NCI-H2029 treated with DMSO at 0.1 percent for 48 hours (cell line): ENCODE data around the gene CDK1.

Experiments
- DNase-seq: peaks from one replicate; lab custom pipeline; 2025; lab: John Stamatoyannopoulos, UW

The CDK1 gene

GRCh38 chr10:60777696-60778213, 523 bp upstream of the CDK1 start:
- DNase-seq, result no peak

GRCh38 chr10:60778971-60779796, 906 bp downstream of the CDK1 start:
- no peak for DNase-seq

DNA sequence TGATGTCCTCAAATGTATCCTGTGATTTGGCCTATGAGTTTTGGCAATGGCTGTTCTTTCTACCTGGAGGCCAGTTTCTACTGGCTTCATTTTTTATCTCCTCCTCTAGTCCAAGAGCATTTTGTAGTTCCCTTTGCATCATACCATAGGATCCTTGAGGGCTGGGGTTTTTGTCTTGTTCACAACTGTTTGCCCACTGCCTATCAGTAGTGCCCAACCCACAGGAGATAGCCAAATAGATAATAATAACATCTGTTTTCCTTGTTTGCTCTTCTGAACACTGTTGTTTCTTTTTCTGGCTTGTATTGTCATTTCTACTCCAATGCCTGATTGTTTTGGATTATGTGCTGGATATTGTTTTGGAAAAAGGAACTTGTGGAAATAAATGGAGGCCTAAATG, 3.4 kb downstream of the CDK1 start:
- no peak for DNase-seq

GRCh38 chr10:60784641-60785040, 6.4 kb downstream of the CDK1 start:
- DNase-seq, result no peak

GRCh38 chr10:60788544-60788943, 10.3 kb downstream of the CDK1 start:
- DNase-seq, result no peak

GRCh38 chr10:60789340-60789739, 11.1 kb downstream of the CDK1 start:
- no peak for DNase-seq

DNA sequence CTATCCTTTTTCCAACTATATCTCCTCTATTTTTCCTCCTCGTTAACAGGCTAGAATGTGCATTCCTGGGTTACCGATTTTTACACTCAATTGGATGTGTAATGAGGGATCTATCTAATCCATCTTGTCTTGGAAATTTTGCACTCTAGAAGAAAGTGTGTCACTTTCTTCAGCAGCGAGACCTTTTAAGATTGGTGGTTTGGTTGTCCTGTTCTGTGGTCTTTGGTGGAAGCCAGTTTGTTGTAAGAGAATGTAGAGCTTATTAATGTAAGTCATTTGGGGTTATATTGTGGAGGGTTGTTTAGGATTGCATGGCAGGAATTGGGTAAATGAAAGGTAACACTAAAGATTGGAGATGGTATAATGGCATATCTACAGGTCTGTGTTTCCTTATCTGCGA, 16.7 kb downstream of the CDK1 start:
- DNase-seq, result no peak

DNA sequence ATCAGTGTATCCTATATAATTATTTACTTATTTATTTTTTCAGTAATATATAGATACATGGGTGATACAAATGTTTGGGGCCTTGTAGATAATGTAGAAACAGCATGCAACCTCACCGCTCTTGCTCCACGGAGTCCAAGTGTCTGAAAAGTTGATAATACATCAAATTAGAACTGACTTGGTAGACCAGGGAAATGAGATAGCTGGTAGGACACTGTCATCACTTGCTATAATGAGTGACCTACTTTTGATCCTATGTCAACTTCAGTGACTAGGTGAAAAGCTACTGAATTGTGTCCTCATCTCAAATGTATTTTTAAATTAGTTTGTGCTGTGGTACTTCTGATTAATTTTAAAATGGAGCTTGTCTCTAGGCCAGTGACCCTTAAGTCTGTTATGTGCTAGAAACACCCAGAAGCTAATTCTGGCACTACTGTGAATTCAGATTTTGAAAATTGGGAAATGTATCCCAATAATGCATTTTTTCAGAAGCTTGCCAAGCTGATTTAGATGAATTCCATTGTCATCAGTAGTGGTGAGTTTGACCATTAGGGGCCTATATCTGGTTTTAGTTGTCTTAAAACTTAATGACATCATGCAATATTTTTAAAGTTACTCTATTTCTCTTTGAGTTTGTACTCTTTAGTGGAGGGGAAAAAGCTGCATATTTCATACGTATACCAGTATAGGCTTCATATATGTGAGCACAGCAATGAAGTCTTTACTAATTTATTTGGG, 17.4 kb downstream of the CDK1 start:
- DNase-seq, result no peak

DNA sequence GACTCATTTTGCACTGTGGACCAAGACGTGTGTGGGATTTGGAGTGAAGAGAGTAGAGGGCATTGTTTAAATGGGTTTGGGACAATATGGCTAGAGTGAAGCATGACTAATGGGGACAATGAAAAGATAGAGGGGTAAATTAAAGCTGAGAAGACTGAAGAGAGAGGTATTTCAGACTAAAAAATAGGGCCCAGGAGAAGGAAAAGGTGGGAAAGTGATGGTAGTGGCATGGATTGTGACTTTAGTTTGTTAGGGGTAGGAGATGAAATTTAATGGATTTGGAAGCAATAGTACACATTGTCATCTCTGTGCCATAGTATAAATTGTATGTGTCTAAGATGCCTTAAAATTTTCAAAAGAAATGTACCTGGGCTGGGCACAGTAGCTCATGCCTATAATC, 18.2 kb downstream of the CDK1 start:
- DNase-seq, result no peak

DNA sequence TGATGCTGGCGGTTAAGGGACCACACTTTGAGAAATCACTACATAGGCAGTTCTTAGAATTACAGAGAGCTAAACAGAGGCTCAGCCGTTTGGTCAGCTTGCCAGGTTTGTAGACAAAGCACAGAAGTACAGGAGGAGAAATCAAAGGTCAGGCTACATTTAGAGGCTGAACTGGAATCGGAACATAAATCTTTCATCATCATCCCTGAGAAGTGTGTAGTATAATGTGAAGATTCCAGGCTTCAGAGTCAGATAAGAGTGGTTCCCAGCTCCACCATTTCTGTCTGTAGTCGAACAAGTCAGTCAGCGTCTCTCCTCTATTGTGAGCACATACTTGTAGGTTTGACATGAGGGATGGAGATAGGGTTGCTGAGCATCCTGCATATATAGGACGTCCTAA, 18.9 kb downstream of the CDK1 start:
- DNase-seq, result no peak

- DNase-seq, result no peak
Measured at GRCh38 chr10:60798031-60798430, 19.8 kb downstream of the CDK1 start.

DNA sequence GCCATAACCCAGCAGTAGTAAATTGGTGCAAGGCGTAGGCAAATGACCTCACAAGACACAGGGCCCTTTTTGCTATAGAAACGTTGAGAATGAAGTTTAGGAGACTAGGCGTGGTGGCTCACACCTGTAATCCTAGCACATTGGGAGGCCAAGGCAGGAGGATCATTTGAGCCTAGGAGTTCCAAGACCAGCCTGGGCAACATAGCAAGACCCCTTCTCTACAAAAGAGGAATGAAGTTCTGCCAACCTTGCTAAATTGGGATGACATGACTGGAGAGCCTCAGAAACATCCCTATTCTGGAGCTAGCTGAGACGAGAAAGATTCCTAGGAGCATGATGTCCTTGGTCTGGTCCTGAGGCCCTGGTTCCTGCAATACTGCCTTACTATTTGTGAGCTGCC, 20.6 kb downstream of the CDK1 start:
- DNase-seq, result no peak

DNA sequence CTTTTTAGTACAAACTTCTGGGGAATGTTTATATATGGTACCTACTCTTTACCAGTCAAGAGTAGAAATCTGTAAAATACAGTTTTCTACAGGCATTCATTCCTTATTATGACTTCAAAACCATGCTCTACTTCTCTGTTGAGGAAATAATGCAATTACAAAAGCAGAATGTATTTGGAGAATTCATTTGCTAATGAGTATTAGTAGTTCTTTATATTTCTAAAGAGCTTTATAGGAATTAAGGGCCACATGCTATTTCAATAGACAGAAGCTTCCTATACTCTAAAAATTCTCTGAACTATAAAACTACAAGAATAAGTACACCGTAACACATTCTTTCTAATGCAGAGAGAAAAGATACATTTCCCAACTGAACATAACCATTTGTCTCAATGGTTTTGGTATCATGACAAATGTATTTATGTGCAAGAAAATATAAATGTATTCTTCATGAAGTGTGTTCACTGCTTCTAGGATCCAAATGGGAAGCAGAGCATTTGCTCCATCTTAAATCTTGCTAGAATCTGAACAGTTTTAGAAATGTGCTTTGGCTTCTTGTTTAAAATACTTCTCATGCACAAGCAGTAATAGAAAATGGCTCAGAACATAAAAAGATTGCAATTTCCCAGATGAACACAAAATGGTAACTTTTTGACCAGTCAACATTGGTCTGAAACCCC, 21.8 kb downstream of the CDK1 start:
- no peak for DNase-seq

GRCh38 chr10:60800918-60801317, 22.6 kb downstream of the CDK1 start:
- DNase-seq, result no peak

GRCh38 chr10:60801522-60801921, 23.2 kb downstream of the CDK1 start:
- DNase-seq, result no peak

DNA sequence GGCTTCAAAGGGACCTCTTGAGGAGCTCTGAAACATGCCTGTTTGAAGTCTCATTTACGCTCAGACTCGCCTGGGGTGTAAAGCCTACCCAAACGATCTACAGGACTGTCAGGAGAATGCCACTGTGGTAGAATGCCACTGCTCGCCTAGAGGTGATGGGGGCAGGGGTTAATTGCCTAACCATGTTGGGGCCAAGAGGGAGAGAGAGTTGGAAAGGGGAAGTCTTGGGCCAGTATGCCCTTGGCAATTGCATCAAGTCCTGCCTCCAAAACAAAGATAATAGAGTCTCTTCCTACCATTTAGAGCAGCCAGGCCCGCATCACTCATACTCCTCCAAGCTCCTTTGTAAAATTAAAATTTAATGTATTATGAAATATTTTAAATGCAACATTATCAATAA, 25.2 kb downstream of the CDK1 start:
- no peak for DNase-seq

GRCh38 chr10:60803865-60804264, 25.6 kb downstream of the CDK1 start:
- no peak for DNase-seq

DNA sequence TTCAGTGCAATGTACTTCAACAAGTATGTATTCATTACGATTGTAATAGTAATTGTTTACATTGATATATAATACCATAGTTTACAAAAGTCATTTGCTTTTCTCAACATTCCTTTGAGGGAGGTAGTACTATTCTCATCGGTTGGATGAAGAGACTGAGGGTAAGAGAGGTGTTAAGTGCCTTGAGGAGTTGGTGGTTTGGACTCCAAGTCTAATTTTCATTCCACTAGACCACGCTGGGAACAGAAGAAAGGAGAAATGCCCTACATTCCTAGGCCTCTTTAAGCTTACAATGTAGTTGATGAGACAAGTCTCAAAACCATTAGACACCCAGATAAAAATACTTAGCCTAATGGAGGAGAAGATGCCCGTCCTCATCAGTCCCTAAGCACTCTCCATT, 28.6 kb downstream of the CDK1 start:
- DNase-seq, result no peak

GRCh38 chr10:60807499-60807898, 29.2 kb downstream of the CDK1 start:
- DNase-seq, result no peak

DNA sequence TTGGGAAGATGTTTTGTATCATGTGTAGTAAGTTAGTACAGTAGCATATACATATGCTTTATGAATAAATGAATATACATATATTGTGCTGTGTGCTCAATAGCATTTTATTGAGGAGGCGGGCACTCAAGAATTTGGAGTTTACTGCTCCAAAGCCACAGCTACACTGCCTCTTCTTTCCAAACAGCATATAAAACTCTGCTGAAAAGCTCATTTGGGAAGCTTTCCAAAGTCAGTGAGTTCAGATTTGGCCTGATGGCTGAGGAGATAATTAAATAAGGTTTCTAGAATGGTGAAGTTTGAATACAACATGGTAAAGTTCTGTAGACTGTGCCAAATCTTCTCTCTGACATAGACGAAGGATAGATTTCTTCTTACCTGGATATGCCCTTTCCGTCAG, 29.8 kb downstream of the CDK1 start:
- no peak for DNase-seq

GRCh38 chr10:60809157-60809556, 30.9 kb downstream of the CDK1 start:
- no peak for DNase-seq

- DNase-seq, result no peak
Measured at GRCh38 chr10:60810437-60811182, 32.3 kb downstream of the CDK1 start.
